Jurkat, Clone E6-1 (cell line): ENCODE data around the gene CBLN4. TPM values are rescaled to one million over a fixed set of nuclear protein-coding genes. Genes with fewer than 3 reads are reported as not detected.

Experiments used
- DNase-seq: peaks from one replicate; pipeline ENCODE4 v3.0.0-alpha.2; 2011; ENCODE audit warnings: low read depth, low spot score
- H3K4me3 ChIP-seq: 2 replicates; pipeline ENCODE4 v1.5.1; 2011; ENCODE audit warnings: mild to moderate bottlenecking, low read length, control low read depth, moderate library complexity
- polyA plus RNA-seq: library from polyadenylated mRNA; unstranded; fragments of >200 nt; gene quantifications from one replicate; pipeline ENCODE4 v1.2.1, GENCODE V29; 2012; ENCODE audit warnings: missing spikeins; ENCODE audit not compliant: insufficient read length, insufficient read depth

The CBLN4 gene
- polyA plus RNA-seq: not detected

DNA sequence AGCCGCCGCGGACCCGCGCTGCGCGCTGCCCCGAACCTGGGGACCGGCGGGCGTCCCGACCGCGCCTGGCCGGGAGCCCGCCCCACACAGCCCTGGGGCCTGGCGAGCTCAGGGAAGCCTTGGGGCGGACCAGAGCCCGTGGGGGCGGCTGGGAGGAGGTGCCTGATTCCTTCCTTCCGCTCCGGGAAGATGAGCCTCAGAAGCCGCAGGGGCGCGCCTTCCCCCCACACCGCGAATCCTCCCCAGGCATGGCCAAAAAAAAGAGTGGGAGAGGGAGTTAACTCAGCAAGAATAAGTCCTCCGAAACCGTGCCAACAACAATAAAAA lies at the start of gene CBLN4:
Gene CBLN4, minus strand, starts transcription at position 131 of the 327 bp plus-strand sequence. CDS start 1,348 bp downstream, outside the sequence.
- no peak within 1 kb of the TSS for H3K4me3 ChIP-seq
- no peak for DNase-seq

DNA sequence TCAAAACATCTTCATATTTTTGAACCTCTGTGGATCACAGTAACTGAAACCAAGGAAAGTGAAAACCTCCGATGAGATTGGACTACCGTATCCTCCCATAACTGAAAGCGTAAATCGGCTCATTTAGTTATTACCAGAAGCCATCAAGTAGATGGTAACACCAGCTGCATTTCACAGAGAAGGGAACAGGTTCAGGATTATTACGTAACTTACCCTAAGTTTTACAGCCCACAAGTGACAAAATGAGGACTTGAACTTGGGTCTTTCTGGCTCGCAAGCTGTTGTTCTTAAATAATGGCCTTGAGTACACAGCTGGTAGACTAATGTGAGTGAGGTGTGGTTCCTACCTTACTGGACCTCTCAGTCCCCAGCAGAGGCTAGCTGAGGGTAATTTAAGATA lies 37.9 kb upstream of the CBLN4 start:
- DNase-seq: no peak
- no peak overlapping the region for H3K4me3 ChIP-seq

DNA sequence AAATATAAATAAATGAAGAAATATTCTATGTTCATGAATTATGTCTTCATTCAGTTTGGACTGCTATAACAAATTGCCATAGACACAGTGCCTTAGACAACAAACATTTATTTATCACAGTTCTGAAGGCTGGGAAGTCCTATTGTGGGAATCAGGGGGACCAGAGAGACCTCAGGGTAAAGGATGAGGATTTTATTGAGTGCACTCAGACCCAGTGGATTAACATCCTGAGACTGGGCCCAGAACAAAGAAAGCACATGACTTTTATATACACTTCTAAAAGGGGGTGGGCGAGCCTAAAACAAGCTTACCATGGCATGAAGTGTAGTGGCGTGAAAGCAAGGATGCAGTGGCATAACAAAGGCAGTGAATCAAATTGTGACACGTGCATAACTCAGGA lies 26.9 kb upstream of the CBLN4 start:
- H3K4me3 ChIP-seq: no peak overlapping the region
- DNase-seq: no peak

DNA sequence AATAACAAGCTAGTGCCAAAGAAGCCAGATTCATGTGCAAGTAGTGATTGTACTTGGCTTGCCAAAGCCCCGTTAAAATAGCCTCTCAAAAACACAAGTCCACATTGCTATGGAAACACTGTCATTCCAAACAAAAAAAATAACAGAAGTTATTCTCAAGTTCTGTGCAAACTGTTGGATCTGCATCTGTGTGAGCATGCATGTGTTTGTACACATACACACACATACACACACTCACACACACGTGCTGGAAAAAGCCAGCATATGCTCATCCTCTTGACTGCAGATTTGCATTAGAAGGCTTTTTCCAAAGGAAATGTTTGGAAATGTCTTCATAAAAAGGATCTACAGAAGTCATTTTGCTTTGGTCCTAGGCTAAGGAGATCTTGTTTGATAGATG lies 13.4 kb upstream of the CBLN4 start:
- no peak overlapping the region for H3K4me3 ChIP-seq
- DNase-seq: no peak

DNA sequence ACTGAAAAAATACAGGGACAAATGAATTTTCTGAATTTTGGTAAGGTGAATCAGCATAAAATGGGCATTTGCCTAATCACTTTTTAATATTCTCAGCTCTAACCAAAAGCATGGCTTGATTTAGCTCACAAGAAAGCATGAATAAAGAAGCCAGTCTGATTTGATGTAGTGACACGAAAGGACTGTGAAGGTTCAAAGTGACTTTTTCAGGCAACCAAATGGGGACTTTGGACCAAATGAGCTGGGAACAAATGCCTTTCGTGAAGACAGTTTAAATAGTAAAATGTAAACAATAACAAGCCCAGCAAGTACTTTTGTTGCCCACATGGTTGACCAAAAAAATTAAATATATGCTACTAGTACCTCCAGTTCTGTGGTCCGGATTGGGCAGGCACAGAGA lies 12.9 kb upstream of the CBLN4 start:
- H3K4me3 ChIP-seq: no peak overlapping the region
- no peak for DNase-seq

DNA sequence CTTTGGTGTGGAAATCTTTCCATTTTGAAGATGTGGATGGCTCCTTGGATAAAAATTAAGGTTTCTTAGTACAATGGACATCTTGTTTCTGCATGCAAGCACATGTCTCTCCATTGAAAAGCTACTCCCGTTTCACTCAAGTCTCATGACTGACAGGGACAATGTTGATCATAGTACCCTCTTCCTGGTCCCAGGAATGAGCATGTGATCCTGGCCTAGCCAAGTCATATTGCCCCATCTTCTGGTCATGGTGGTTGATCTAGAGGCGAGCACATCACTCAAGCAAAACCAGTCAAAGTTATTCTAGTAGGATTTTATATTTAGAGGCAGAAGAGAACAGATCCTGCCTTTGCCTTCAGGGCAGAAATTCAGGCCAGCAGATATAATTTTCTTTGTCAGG lies 12.2 kb upstream of the CBLN4 start:
- H3K4me3 ChIP-seq: no peak overlapping the region
- DNase-seq: no peak

DNA sequence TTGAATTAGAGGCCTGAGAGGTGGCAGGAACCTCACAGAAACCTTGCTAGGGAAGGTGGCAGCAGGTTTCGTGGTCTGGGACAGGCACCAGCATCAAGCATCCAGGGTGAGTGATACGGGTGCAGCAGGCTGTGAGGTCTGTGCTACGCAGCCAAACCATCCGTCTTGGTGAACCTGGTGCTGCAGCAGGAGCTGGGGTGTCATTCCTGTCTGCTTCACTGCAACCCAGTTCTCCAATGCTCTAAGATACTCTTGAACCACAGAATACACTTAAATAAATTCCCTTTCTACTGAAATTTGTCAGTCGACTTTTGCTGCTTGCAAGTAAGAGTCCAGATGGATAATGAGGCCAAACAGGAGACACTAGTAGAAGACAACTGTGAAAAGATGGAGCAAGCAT lies 9.7 kb upstream of the CBLN4 start:
- H3K4me3 ChIP-seq: no peak overlapping the region
- DNase-seq: no peak

DNA sequence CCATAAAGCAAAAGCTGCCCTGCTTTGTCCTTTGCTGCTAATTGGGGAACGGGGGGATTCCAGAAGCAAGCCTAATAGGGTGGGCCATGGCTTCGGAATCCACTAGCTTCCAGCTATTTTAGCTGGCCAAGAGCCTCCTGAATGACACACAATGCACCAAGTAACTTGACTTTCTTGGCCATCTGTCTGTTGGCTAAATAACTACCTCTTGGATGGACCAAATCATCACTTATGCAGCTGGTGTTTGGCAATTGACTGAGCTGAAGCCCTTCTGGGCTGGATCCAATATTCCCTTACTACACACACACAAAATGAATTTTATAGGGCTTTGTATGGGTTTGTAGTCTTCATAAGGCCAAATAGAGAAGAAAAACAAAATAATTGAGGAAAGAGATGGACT lies 8.8 kb upstream of the CBLN4 start:
- H3K4me3 ChIP-seq: no peak overlapping the region
- no peak for DNase-seq

DNA sequence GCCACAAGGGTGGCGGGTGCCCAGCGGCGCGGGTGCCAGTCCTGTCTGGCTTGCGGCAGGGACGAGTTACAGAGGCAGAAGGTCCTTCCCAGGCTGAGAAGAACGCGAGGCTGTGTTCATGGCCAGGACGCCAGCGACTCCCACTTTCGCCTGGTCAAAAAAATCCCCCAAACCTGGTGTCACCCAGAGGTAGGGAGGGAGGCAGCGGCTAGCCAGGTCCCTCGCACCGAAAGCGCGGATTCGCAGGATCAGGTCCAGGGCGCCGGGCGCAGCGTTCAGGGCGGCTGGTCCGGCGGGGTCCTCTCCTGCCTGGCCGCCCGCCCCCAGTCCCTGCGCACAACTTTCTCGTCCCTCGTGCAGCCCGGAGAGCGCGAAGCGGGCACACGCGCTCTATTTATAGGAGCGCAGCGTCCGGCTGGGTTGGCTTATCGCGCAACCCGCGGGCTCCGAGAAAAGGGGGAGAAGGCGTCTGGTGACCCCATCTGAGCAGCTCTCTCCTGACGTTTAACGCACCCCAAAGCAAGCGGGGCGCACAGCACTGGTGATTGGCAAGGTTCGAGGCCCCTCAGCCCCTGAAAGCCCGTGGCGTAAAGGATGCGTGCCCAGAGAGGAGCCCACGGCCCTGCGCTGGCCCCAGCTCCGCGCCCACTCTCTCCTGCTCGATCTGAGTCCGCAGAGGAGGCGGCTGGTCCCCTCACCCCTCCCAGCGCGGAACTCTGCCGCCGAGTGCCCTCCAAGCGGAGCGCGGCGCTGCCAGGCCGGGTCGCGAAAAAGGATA lies 519 bp downstream of the CBLN4 start:
- DNase-seq: no peak
- H3K4me3 ChIP-seq: no peak overlapping the region

DNA sequence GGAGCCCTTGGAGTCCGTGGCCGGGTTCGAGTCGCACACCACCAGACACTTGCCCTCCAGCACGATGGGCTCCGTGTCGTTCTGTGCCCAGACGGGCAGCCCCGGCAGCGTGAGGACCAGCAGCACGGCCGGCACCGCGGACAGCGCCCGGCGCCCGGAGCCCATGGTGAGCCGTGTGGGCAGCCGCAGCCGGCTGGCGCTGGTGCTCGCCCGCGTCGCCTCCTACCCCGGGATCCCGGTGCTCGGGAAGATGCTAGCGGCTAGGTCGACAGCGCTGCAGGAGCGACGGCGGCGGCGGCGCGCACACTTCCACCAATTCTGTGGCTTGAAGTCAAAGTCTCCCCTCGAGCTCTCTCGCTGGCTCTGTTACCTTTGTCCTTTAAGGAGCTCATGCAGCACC lies 1.3 kb downstream of the CBLN4 start:
- DNase-seq: no peak
- H3K4me3 ChIP-seq: no peak overlapping the region

DNA sequence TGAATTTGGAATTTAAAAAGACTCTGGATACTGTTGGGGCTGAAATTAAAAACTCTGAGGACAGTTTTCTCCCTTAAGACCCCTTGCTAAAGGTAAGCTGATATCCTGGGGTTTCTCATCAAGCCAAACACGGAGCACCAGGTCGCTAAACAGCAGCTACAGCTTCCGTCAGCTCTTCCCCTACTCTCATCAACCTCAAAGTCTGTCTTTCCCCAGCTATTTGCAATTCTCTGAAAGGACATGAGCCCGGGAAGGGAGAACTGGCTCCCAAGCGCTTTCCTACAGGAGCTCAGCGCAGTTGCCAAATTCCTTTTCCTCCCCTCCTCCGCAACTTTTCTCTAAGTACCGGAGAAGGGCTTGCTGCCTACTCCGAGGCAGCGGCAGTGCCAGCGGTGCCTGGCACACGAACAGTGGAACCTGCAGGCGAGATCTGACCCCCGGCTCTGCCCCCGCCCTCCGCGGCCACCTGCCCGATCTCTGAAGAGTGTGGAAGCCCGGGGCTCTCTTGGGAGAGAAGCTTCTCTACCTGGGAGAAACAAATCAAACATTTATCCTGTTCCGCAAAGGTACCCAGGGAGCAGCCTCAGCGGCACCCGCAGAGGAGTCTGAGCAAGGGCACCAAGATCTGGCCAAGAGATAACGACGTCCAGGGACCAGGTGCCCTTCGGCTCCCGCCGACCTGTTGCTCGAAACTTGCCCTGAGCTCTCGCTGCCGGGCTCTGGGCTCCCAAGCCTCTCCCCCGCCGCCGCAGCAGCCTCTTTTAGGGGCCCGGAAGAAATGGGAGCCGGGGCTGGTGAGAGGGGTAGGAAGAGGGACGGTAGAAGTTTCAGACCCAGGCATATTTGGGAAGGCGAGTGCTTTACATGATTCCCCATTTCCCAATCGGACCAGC lies 2.2 kb downstream of the CBLN4 start:
- DNase-seq: no peak
- H3K4me3 ChIP-seq: no peak overlapping the region

DNA sequence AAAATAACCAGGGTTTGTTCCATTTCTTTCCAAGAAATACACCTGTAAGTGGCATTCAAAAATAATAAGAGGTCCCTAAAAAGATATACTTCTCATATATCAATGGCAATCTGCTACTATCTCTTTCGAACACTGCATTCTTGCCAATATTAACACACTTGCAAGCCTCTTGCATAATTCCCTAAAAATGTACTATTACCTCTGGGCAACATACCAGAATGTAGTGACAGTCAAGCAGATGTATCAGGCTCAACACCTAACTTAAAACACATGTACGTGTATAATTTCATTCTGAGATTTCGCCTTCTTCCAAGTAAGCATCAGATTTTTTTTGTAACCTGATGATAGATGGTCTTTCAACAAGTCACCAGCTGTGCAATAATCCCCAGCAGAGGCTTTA lies 3.4 kb downstream of the CBLN4 start:
- no peak for DNase-seq
- no peak overlapping the region for H3K4me3 ChIP-seq

DNA sequence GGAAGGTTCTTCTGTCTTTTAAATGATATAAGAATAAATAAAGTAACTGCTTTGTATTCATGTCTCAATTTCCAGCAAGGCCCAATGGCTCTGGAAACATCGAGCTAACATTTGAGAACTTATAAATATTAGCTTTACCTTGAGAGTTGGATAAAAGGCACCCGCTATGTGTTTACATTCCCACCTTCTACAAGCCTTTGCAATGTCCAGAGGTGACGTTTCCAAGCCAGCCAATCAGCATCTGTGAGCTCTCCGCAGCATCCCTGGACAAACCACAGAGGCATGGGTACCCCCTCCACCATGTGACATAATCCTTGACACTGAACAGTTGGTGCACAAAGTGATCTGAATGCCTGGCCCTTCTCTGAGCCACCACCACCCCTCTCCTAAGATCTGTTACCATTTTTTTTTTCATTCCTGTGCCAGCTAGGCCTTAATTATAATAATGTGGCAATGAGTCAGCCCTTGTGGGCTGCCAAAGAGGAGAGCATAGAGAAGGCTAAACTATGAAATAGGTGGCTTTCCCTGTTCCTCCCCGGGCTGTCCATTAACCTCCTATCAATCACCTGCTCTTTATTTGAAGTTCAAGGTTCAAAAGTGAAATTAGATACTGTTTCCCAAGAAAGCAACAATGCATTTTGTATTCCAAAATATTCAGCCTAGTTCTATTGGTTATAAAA lies 4.1 kb downstream of the CBLN4 start:
- no peak for DNase-seq
- no peak overlapping the region for H3K4me3 ChIP-seq

DNA sequence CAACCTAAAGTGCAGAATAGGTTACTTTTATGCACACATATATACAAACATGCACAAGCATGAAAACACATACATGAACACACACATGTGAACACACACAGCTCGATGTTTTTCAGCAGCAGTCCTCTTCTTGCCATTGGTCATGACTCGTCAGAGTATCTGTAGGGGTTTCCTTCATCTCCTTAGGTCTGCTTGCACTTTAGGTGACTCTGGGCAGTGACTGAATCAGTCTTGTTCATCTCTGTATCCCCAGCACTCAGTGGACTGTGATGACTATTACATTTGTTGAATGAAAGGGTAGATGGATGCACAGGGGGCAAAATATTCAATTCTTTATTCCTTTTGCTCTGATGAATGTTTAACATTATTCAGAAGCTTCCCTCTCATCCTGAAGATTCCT lies 26.8 kb downstream of the CBLN4 start:
- no peak overlapping the region for H3K4me3 ChIP-seq
- DNase-seq: no peak

DNA sequence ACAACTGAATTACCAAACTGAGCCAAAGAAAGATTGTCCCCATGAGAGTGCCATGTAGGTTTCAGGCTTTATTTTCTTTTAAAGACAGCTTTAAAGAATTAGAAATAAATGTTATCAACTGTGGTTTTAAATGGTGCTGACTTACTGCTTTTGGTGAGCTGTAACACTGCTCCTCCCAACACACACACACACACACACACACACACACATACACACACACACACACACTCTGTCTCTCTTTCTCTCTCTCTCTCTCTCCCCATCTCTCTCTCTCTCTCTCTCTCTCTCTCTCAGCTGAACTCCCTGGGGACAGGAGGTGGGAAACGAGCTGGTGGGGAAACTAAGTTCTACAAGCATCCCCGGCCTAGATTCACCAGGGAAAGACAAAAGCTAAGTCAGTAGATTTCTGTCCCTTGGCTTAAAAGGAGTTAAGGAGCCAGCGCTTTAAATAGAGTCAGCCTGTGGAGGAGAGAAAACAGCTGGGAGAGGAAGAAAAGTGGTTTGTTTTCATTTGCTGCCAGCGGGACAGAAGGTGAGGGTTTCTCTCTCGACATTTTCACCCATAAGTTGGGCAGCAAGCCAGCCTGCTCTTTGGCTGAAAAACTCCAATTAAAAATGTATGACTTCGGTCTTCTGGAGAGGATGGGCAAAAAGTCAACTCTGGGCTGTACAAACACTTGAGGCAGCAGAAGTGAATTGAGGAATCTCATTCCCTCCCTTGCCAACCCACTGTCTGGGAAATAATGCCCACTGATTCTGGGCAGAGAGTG lies 27.4 kb downstream of the CBLN4 start:
- H3K4me3 ChIP-seq: no peak overlapping the region
- DNase-seq: no peak

DNA sequence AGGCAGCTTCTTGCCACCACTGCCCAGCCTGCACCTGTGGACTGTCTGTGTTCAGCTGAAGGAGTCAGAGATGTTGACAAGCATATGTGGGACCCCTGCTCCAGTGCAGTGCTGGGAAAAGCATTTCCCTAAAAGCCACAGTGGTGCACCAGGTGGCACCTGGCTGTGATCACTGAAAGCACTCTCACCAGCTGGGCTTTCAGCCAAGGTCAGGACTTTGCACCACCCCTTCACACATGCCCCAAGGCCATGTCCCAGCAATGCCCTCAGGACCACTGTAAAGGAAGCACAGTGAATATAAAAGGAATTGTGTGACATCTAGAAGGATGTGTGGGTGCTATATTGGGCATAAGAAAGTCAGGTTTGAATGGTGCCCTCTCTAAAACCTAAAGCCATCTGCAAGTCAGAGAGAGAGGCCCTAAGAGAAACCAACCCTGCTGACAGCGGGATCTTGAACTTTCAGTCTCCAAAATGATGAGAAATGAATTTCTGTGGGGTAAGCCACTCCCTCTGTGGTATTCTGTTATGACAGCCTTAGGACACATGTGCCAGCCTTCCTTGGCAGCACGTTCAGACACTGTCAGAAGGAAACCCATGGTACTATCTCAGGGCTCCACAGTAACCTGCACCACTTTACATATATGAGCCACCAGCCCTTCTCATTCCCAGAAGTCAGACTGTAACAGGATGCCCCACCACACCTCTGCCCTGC lies 30.7 kb downstream of the CBLN4 start:
- no peak overlapping the region for H3K4me3 ChIP-seq
- DNase-seq: no peak

DNA sequence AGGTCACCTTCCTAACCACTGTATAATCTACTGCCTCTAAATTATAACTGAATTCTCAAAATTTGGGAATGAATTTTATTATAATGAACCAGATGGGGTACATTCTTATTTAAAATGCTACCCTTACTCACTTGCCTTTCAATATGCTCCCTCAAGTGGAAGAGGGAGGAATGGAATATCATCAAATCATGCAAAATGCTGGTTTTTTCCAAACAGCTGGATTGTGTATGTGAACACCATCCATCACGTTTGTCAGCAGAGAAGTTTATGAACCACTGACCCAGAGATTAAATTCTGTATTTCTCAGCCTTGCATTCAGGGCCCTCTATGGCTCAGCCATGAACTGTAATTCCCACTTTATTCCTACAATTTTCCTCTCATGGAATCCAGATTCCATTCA lies 40.5 kb downstream of the CBLN4 start:
- no peak for DNase-seq
- H3K4me3 ChIP-seq: no peak overlapping the region

DNA sequence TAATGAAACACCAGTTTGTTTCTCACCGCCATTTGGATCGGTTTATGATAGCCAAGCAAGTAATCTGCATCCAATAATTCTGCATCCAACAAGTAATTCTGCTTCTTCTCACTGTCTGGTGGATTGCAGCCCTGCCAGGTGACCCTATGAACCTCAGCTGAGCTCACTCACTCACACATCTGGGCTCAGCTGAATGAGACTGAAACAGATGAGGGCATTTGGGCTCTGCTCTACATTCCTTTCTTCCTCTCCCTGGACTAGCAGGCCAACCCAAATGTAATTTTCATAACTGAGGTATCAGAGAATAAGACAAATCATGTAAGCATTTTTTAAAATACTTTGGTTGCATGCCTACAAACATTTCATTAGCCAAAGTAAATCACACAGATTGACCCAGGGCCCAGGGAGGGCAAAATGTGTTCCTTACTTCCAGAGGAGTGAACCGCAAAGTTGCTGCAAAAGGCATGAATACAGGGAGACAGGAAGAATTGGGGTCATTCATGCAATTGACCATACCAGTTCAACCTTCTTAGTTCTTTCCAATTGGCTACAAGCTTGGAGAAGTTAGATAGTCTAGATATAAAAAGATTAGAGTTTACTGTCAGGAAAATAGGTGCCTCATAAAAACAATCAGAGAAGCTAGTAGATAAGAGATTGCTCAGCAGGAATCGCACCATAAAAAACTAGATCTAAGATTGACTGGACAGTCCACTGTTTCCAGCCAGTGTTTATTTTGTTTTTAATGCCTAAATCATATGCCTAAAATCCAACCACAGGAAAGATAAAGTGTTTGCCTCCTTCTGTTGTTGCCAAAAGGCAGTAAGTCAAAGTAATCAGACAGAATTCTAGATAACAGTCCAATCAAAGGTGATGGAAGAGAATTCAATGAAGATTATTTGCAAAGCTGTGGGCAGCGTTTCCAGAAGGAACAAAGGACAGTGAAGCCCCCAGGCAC lies 43.7 kb downstream of the CBLN4 start:
- no peak overlapping the region for H3K4me3 ChIP-seq
- no peak for DNase-seq
